Heart right ventricle (tissue), 16 donors: ENCODE measurements around the gene IQCK. TPM values are rescaled to one million over a fixed set of nuclear protein-coding genes. Genes with fewer than 3 reads are reported as not detected.

Experiments
- ATAC-seq, 8 donors: fragments of 200-7000 bp; cut with Tn5 transposase; one replicate each; pipeline ENCODE4 v1.9.1; 2020; ENCODE audit warnings: mild to moderate bottlenecking in 8 of 8, moderate library complexity in 8 of 8, moderate number of reproducible peaks in 1 of 8
- DNase-seq, 2 donors: peaks; one replicate each; pipeline ENCODE4 v3.0.0-alpha.2; 2020
- H3K27ac ChIP-seq, 10 donors: fragments of 200-600 bp; sonication (generic) in 2 of 10; one replicate each; pipeline versions ENCODE4 v1.5.0 to v1.8.0; 2020 to 2022; ENCODE audit warnings: mild to moderate bottlenecking in 3 of 10
- H3K27me3 ChIP-seq, 7 donors: fragments of 200-600 bp; one replicate each; pipeline ENCODE4 v1.8.0; 2021 to 2022; ENCODE audit warnings: mild to moderate bottlenecking in 2 of 7
- H3K36me3 ChIP-seq, 9 donors: fragments of 200-600 bp; sonication (generic) in 1 of 9; one replicate each; pipeline versions ENCODE4 v1.5.0 to v1.8.0; 2020 to 2022; ENCODE audit warnings: mild to moderate bottlenecking in 2 of 9
- H3K4me1 ChIP-seq, 9 donors: fragments of 200-600 bp; sonication (generic) in 1 of 9; one replicate each; pipeline versions ENCODE4 v1.5.0 to v1.8.0; 2020 to 2022; ENCODE audit warnings: mild to moderate bottlenecking in 4 of 9
- H3K4me3 ChIP-seq, 10 donors: fragments of 200-600 bp; sonication (generic) in 2 of 10; one replicate each; pipeline versions ENCODE4 v1.5.0 to v1.8.0; 2020 to 2022; ENCODE audit warnings: mild to moderate bottlenecking in 7 of 10, moderate library complexity in 2 of 10
- H3K9me3 ChIP-seq, 11 donors: fragments of 200-600 bp in 10 of 11; sonication (generic) in 2 of 11; one replicate each; pipeline versions ENCODE4 v1.5.0 to v1.8.0; 2013 to 2022; ENCODE audit warnings: mild to moderate bottlenecking in 2 of 11, control low read depth in 1 of 11, moderate library complexity in 1 of 11
- CTCF ChIP-seq, 9 donors: fragments of 200-600 bp; sonication (generic) in 2 of 9; IDR thresholded peaks; one replicate each; pipeline versions ENCODE4 v1.5.0 to v1.8.0; 2021 to 2022; ENCODE audit warnings: antibody characterized with exemption in 9 of 9, mild to moderate bottlenecking in 5 of 9, moderate library complexity in 1 of 9
- WGBS, 2 donors: extraction: QIAGEN DNeasy Blood & Tissue Kit; methylation state at CpG; one replicate each; pipeline ENCODE4 v1.1.7; 2013; ENCODE audit warnings: inconsistent platforms in 1 of 2; 5-methylcytosine and 5-hydroxymethylcytosine counted together
- intact Hi-C, 10 donors: fragments of 100-400 bp; cut with DNase I; formaldehyde crosslinking; loops; one replicate each; pipeline versions ENCODE4 v1.11.1 to v1.14.2; 2022
- polyA plus RNA-seq, 2 donors: library from polyadenylated mRNA; stranded (reverse); fragments of 200-250 nt; gene quantifications; one replicate each; pipeline ENCODE4 v1.2.3, GENCODE V29; 2013
- total RNA-seq, 10 donors: library from RNA; stranded (reverse); fragmentation: NEBNext Ultra II Directional in 3 of 10; extraction: Animal tissue kit (Norgen Biotek cat#: 25700) in 3 of 10; gene quantifications; one replicate each; pipeline versions ENCODE4 v1.2.1 to v1.2.4, GENCODE V29; 2021 to 2023
- donor health status: Arrhythmogenic right ventricular cardiomyopathy.
- donor health status: ischemic (EF 13 %, LVEDD 7.1; RV severe dilation, severe dysfunction).
- donor health status: healthy with polysubstance abuse.
- donor health status: DM: no; HTN: yes; CAD: no.
- donor health status: DM: no; HTN: no; CAD: no.
- donor health status: ischemic (EF 25% LVEDD 6.9; RV normal size, moderate dysfunction).
- donor health status: ischemic (EF 25% LVEDD 5.7; RV mildly dilated, moderate dysfunction).
- donor health status: healthy.
- donor health status: DM: yes; HTN: yes; CAD: no.
- donor health status: Ischemic cardiomyopathy.
- donor health status: ischemic (EF 35%, LVEDD 5.7; RV mildly dilated, moderate dysfunction).
- donor health status: nonischemic (EF 11% LVEDD 7.7; RV severe dilation, severe dysfunction).
- donor health status: DM: yes; HTN: yes; CAD: no.
- donor health status: PGD.
- donor health status: ischemic (EF 29% LVEDD 5.4; RV normal size, mild dysfunction).
- donor health status: nonischemic (EF 23%, LVEDD 6.1; RV moderate dilation, normal function).

The IQCK gene
- total and polyA plus RNA-seq, 12 donors, result 5.5 to 11.7 (median 7.4) TPM

GRCh38 chr16:19872935-19873334 lies 154.9 kb downstream of the IQCK start:
- Histone ChIP-seq H3K9me3 (no peaks in the 10 kb centered on the region), H3K4me1 (peaks cover 18 to 81% (median 60%) of the 10 kb centered on the region in 9 donors), H3K36me3 (peaks cover 0 to 52% (median 25%) of the 10 kb centered on the region in 9 donors), H3K27ac (peak overlapping the region in 1 of 10 donors; percentile 39), H3K4me3 (no peak overlapping the region), H3K27me3 (no peaks in the 10 kb centered on the region)
- WGBS, 2 donors, result 81 to 89% methylated on average over 12 of the region's 12 CpGs
- DNase-seq (no peak), ATAC-seq (no peak)
- intact Hi-C loops, result loop anchor here in 3 of 10 donors (5.0 to 10.0 kb wide), 3 partner anchors 66 to 161 kb away; no protein-coding TSS in a partner anchor
- no peak for TF ChIP-seq CTCF (IDR thresholded peaks at IDR 0.05)

- Histone ChIP-seq H3K4me1 (peaks cover 18 to 81% (median 63%) of the 10 kb centered on the region in 9 donors), H3K9me3 (no peaks in the 10 kb centered on the region), H3K4me3 (no peak overlapping the region), H3K27me3 (no peaks in the 10 kb centered on the region), H3K36me3 (peaks cover 0 to 47% (median 25%) of the 10 kb centered on the region in 9 donors), H3K27ac (peak overlapping the region in 7 of 10 donors; percentile 39 to 97 (median 73))
- no peak for TF ChIP-seq CTCF (IDR thresholded peaks at IDR 0.05)
- intact Hi-C loops, result loop anchor here in 3 of 10 donors (5.0 to 10.0 kb wide), 3 partner anchors 67 to 162 kb away; no protein-coding TSS in a partner anchor
- DNase-seq, result peak in 1 of 2 donors; percentile 14
- ATAC-seq, result peak in 6 of 8 donors; percentile 20 to 57 (median 42)
- WGBS, 2 donors, result 61 to 64% methylated on average over 8 of the region's 8 CpGs
These were observed 156.0 kb downstream of the IQCK start for GRCh38 chr16:19874026-19874425.

DNA sequence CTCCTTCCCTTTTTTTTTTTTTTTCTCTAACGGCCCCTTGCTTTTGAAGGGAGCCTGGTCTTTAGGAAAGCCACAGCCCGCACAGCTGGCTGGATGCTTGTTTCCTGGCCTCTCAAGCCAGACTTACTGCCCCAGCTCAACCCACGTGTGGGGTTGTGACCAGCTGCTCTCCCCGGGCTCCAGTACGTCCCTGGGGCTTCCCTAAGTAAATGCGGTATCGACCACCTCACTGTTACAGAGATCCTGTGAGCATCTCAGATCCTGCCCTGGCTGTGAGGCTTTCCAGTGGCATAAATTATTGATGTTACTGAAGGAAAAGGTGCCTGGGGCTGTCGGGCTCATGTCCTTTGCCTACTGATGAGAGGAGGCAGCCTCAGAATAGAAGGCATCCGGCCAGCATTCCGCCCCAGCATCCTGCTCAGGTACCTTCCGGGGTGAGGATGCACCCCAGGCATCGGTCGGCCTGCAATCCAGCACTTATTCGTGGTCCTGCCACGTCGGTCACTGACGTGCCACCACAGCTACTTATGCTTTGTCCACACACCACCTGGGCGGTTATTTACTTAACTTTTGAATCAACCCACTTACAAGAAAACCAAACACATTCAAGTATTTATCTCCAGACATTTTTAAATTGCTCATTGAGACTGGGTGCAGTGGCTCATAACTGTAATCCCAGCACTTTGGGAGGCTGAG lies 156.9 kb downstream of the IQCK start:
- no peaks in the 10 kb centered on the region for H3K27me3 ChIP-seq
- intact Hi-C loops, result loop anchor here in 4 of 10 donors (5.0 to 10.0 kb wide), 4 partner anchors 68 to 163 kb away; no protein-coding TSS in a partner anchor
- H3K4me3 ChIP-seq, result no peak overlapping the region
- peaks cover 19 to 81% (median 66%) of the 10 kb centered on the region in 9 donors for H3K4me1 ChIP-seq
- TF ChIP-seq CTCF (IDR thresholded peaks at IDR 0.05), result no peak
- DNase-seq (no peak), ATAC-seq (no peak)
- WGBS, 2 donors, result 61 to 66% methylated on average over 18 of the region's 18 CpGs
- H3K9me3 ChIP-seq, result no peaks in the 10 kb centered on the region
- peak overlapping the region in 8 of 10 donors; percentile 36 to 97 (median 68) for H3K27ac ChIP-seq
- H3K36me3 ChIP-seq, result peaks cover 0 to 47% (median 24%) of the 10 kb centered on the region in 9 donors

DNA sequence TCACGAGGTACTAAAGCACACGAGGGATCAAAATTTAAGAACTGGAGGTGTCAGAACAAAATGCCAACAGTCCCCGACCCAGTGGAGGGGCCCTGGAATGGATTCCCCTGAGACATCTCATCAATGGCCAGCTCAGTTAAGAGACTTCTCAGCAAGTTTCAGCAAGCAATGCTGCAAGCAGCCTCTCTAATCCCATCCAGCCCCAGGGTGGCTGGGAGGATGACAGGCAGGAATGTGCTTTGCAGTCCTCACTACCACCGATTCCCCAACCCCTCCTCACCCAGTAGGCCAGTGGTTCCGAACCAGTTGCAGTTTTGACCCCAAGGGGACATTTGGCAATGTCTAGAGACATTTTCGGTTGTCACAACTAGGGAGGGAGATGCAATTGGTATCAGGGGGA lies 157.8 kb downstream of the IQCK start:
- no peak for TF ChIP-seq CTCF (IDR thresholded peaks at IDR 0.05)
- Histone ChIP-seq H3K4me3 (no peak overlapping the region), H3K36me3 (peaks cover 0 to 47% (median 15%) of the 10 kb centered on the region in 9 donors), H3K4me1 (peaks cover 18 to 83% (median 62%) of the 10 kb centered on the region in 9 donors), H3K27ac (peak overlapping the region in 8 of 10 donors; percentile 34 to 97 (median 70)), H3K27me3 (no peaks in the 10 kb centered on the region), H3K9me3 (no peaks in the 10 kb centered on the region)
- intact Hi-C loops, result loop anchor here in 2 of 10 donors (5.0 to 10.0 kb wide), 2 partner anchors 74 to 111 kb away; no protein-coding TSS in a partner anchor
- ATAC-seq, result peak in 1 of 8 donors; percentile 13
- 57 to 61% methylated on average over 6 of the region's 6 CpGs for WGBS, 2 donors
- no peak for DNase-seq
